ENCODE results near the gene APOA1. TPM values are rescaled to one million over a fixed set of nuclear protein-coding genes. Genes with fewer than 3 reads are reported as not detected.

Gene APOA1
- total RNA-seq, 1 donor from 2014 or later: 2.7 TPM

- no peaks in the 10 kb centered on the region for H3K27me3 ChIP-seq
- H3K9ac ChIP-seq: no peak within 1 kb of the TSS
- H3K36me3 ChIP-seq: no peaks in the 10 kb centered on the region
- no peaks in the 10 kb centered on the region for H3K9me3 ChIP-seq (ENCODE audit: low read depth)
- Mint-ChIP-seq H3K27ac (no peak within 1 kb of the TSS), H3K4me3 (no peak within 1 kb of the TSS), H3K4me1 (peaks cover 10% of the 10 kb centered on the region), H3K36me3 (no peaks in the 10 kb centered on the region), H3K9me3 (no peaks in the 10 kb centered on the region), H3K27me3 (ENCODE audit: insufficient read depth, low read depth) (peaks cover 2% of the 10 kb centered on the region)
- no peak within 1 kb of the TSS for H3K4me3 ChIP-seq
- no peaks in the 10 kb centered on the region for H3K79me2 ChIP-seq (ENCODE audit: low read depth)
- peak within 1 kb of the TSS; percentile 23 for H3K4me2 ChIP-seq
- H4K20me1 ChIP-seq (ENCODE audit: low read depth): no peaks in the 10 kb centered on the region
- peaks cover 5% of the 10 kb centered on the region for H3K4me1 ChIP-seq
- H2AFZ ChIP-seq (replicated peaks): no peak within 1 kb of the TSS
- no peak for DNase-seq (ENCODE audit: low spot score)
- H3F3A ChIP-seq (ENCODE audit: low read depth): no peaks in the 10 kb centered on the region
- no peak within 1 kb of the TSS for H3K27ac ChIP-seq
- TF ChIP-seq EZH2 (IDR thresholded peaks at IDR 0.05) (no peak), EZH2phosphoT487 (IDR thresholded peaks at IDR 0.05) (no peak)
- TF ChIP-seq, protein P1, sequence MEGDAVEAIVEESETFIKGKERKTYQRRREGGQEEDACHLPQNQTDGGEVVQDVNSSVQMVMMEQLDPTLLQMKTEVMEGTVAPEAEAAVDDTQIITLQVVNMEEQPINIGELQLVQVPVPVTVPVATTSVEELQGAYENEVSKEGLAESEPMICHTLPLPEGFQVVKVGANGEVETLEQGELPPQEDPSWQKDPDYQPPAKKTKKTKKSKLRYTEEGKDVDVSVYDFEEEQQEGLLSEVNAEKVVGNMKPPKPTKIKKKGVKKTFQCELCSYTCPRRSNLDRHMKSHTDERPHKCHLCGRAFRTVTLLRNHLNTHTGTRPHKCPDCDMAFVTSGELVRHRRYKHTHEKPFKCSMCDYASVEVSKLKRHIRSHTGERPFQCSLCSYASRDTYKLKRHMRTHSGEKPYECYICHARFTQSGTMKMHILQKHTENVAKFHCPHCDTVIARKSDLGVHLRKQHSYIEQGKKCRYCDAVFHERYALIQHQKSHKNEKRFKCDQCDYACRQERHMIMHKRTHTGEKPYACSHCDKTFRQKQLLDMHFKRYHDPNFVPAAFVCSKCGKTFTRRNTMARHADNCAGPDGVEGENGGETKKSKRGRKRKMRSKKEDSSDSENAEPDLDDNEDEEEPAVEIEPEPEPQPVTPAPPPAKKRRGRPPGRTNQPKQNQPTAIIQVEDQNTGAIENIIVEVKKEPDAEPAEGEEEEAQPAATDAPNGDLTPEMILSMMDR (IDR thresholded peaks at IDR 0.05): no peak
Observed at GRCh38 chr11:116823031-116823843, 14.2 kb downstream of the APOA1 start, which contains the start of gene APOA4. Gene APOA4, minus strand, starts transcription at chr11:116823304. Its CDS starts 113 bp downstream, at chr11:116823191.

DNA sequence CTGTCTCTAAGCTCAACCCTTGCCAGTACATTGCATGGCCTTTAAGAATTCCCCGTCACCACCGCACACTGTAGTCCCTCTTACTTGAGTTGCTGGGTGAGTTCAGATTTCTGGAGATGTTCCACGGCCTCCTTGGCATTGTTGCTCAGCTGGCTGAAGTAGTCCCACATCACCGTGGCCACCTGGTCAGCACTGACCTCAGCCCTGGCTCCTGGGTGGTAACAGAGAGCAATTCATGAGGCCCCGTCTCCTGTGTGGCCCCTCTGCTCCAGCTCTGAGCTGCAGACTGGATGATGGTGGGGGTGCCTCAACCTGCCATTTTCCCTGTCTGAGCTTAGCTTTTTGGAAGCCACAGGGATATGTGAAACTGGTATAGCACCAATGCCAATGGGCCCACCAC is 14.8 kb downstream of the APOA1 start:
- no peak overlapping the region for H3K9ac ChIP-seq
- no peak overlapping the region for H3K4me3 ChIP-seq
- H3K4me3 Mint-ChIP-seq: no peak overlapping the region
- H3K36me3 ChIP-seq: no peaks in the 10 kb centered on the region
- no peaks in the 10 kb centered on the region for H3K36me3 Mint-ChIP-seq
- H3K27ac Mint-ChIP-seq: no peak overlapping the region
- TF ChIP-seq, protein P1 (IDR thresholded peaks at IDR 0.05): no peak
- TF ChIP-seq EZH2 (IDR thresholded peaks at IDR 0.05) (no peak), EZH2phosphoT487 (IDR thresholded peaks at IDR 0.05) (no peak)
- no peaks in the 10 kb centered on the region for H3K9me3 ChIP-seq (ENCODE audit: low read depth)
- peaks cover 10% of the 10 kb centered on the region for H3K4me1 Mint-ChIP-seq
- peaks cover 3% of the 10 kb centered on the region for H3F3A ChIP-seq (ENCODE audit: low read depth)
- no peak overlapping the region for H3K27ac ChIP-seq
- no peaks in the 10 kb centered on the region for H4K20me1 ChIP-seq (ENCODE audit: low read depth)
- H3K9me3 Mint-ChIP-seq: no peaks in the 10 kb centered on the region
- DNase-seq (ENCODE audit: low spot score): no peak
- H3K4me1 ChIP-seq: peaks cover 5% of the 10 kb centered on the region
- no peak overlapping the region for H3K4me2 ChIP-seq
- peaks cover 2% of the 10 kb centered on the region for H3K27me3 Mint-ChIP-seq (ENCODE audit: insufficient read depth, low read depth)
- H3K79me2 ChIP-seq (ENCODE audit: low read depth): no peaks in the 10 kb centered on the region
- no peaks in the 10 kb centered on the region for H3K27me3 ChIP-seq
- no peak overlapping the region for H2AFZ ChIP-seq (replicated peaks)

- no peaks in the 10 kb centered on the region for H3K79me2 ChIP-seq (ENCODE audit: low read depth)
- no peaks in the 10 kb centered on the region for H3K27me3 ChIP-seq
- H3K27ac ChIP-seq: no peak overlapping the region
- H3K4me3 Mint-ChIP-seq: no peak overlapping the region
- H3K4me3 ChIP-seq: no peak overlapping the region
- H3K9me3 ChIP-seq (ENCODE audit: low read depth): no peaks in the 10 kb centered on the region
- H3K4me1 Mint-ChIP-seq: peaks cover 2% of the 10 kb centered on the region
- H3K27me3 Mint-ChIP-seq (ENCODE audit: insufficient read depth, low read depth): peaks cover 2% of the 10 kb centered on the region
- TF ChIP-seq, protein P1 (IDR thresholded peaks at IDR 0.05): no peak
- TF ChIP-seq EZH2 (IDR thresholded peaks at IDR 0.05) (no peak), EZH2phosphoT487 (IDR thresholded peaks at IDR 0.05) (no peak)
- peaks cover 5% of the 10 kb centered on the region for H3K4me1 ChIP-seq
- H3K36me3 Mint-ChIP-seq: no peaks in the 10 kb centered on the region
- H3K4me2 ChIP-seq: no peak overlapping the region
- no peak for DNase-seq (ENCODE audit: low spot score)
- H4K20me1 ChIP-seq (ENCODE audit: low read depth): no peaks in the 10 kb centered on the region
- H2AFZ ChIP-seq (replicated peaks): no peak overlapping the region
- no peaks in the 10 kb centered on the region for H3K36me3 ChIP-seq
- no peak overlapping the region for H3K9ac ChIP-seq
- no peaks in the 10 kb centered on the region for H3K9me3 Mint-ChIP-seq
- H3F3A ChIP-seq (ENCODE audit: low read depth): peaks cover 3% of the 10 kb centered on the region
- H3K27ac Mint-ChIP-seq: no peak overlapping the region
Observed at GRCh38 chr11:116821050-116821918, 16.1 kb downstream of the APOA1 start.
